CD4-positive, alpha-beta T cell treated with Interleukin-1 beta for 1 hour (primary cell): ENCODE results near the gene PPP1R9A.

ENCODE experiments used
- DNase-seq, 2 donors: peaks; one replicate each; pipeline ENCODE4 v3.0.0-alpha.2; 2020 to 2022

The PPP1R9A gene

GRCh38 chr7:94907026-94907810 lies at the start of gene PPP1R9A:
Gene PPP1R9A, plus strand, starts transcription at chr7:94907594. Its CDS starts 2,520 bp downstream, at chr7:94910114.
- DNase-seq = no peak

- no peak for DNase-seq
Measured at GRCh38 chr7:94871132-94871531, 36.3 kb upstream of the PPP1R9A start.

- no peak for DNase-seq
Measured at GRCh38 chr7:94873239-94873638, 34.2 kb upstream of the PPP1R9A start.

- DNase-seq = no peak
Measured at GRCh38 chr7:94874036-94874785, 33.2 kb upstream of the PPP1R9A start.

- no peak for DNase-seq
Measured at GRCh38 chr7:94875201-94875600, 32.2 kb upstream of the PPP1R9A start.

- DNase-seq = no peak
Measured at GRCh38 chr7:94877731-94878670, 29.4 kb upstream of the PPP1R9A start.

- DNase-seq = no peak
Measured at GRCh38 chr7:94882891-94883290, 24.5 kb upstream of the PPP1R9A start.

GRCh38 chr7:94883616-94884015 lies 23.8 kb upstream of the PPP1R9A start:
- DNase-seq = no peak

GRCh38 chr7:94888551-94888950 lies 18.8 kb upstream of the PPP1R9A start:
- DNase-seq = no peak

GRCh38 chr7:94888995-94889523 lies 18.3 kb upstream of the PPP1R9A start:
- no peak for DNase-seq

- no peak for DNase-seq
Measured at GRCh38 chr7:94890216-94890615, 17.2 kb upstream of the PPP1R9A start.

GRCh38 chr7:94893661-94894060 lies 13.7 kb upstream of the PPP1R9A start:
- no peak for DNase-seq

GRCh38 chr7:94897541-94897940 lies 9.9 kb upstream of the PPP1R9A start:
- no peak for DNase-seq

GRCh38 chr7:94898340-94898739 lies 9.1 kb upstream of the PPP1R9A start:
- no peak for DNase-seq

- no peak for DNase-seq
Measured at GRCh38 chr7:94901981-94902380, 5.4 kb upstream of the PPP1R9A start.

- no peak for DNase-seq
Measured at GRCh38 chr7:94903971-94904370, 3.4 kb upstream of the PPP1R9A start.

- DNase-seq = no peak
Measured at GRCh38 chr7:94904982-94905381, 2.4 kb upstream of the PPP1R9A start.

- no peak for DNase-seq
Measured at GRCh38 chr7:94906065-94906851, 1.1 kb upstream of the PPP1R9A start.

- DNase-seq = no peak
Measured at GRCh38 chr7:94907811-94908322, 473 bp downstream of the PPP1R9A start.

GRCh38 chr7:94908323-94909178 lies 1.2 kb downstream of the PPP1R9A start:
- no peak for DNase-seq

GRCh38 chr7:94909179-94909466 lies 1.7 kb downstream of the PPP1R9A start:
- DNase-seq = no peak
